8988T (cell line): Measurements from ENCODE around the gene ZNF644.
A peak's percentile ranks its signal among the peaks of the same experiment; 100 is the strongest.
"Not testable (repeated sequence)": the region's sequence is repeated elsewhere in the genome, so short reads cannot be mapped to it uniquely, and the experiment has no call there.

Experiments used
- DNase-seq: peaks from one replicate; pipeline ENCODE4 v3.0.0; 2011

Gene ZNF644

DNA sequence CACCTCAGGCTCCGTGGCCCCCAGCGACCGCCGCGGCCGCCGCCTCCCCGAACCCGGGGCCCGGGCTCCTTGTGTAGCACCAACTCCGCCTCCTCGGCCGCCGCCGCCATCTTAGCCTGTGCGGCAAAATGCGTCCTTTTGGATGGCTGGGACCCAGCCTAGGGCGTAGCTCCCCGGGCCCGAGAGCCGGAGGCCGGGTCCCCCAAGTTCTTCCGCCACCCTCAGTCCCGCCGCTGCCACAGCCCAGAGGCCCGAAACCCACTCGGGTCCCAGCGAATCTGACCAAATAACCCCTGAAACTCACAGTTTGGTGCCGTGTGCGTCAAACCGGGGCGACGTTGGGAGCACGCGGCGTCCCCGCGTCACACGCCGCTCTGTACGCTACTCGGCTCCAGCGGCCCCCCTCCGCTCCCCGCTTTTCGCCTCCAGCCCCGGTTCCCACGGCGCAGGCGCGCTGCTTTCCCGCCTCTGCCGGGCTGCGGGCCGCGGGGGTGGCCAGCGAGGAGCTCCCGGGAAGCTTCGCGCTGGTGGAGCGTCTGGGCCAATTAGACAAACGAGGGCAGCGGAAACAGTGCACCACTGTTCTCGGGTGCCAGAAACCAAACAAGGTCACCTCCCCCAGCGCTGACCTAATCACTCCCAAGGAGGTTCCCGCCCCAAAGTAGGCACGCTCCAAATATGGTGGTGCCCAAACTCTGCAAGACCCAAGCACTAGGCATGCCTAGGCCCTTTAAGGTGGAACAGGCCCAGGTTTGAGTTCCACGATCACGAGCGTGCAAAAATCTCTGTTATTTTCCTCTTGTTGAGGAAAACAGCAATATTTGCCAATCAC, at the start of gene ZNF644:
Gene ZNF644 (minus strand): TSS at position 350 of the 832 bp plus-strand sequence. CDS start 39,682 bp downstream, outside the sequence.
- peak; percentile 82 for DNase-seq

- no peak for DNase-seq
These were observed 48.5 kb upstream of the ZNF644 start for GRCh38 chr1:91070298-91070697.

- DNase-seq, result no peak
These were observed 44.7 kb upstream of the ZNF644 start for GRCh38 chr1:91066538-91066937.

GRCh38 chr1:91065337-91065736, 43.5 kb upstream of the ZNF644 start:
- DNase-seq, result no peak

- DNase-seq, result not testable (repeated sequence)
These were observed 41.6 kb upstream of the ZNF644 start for GRCh38 chr1:91063403-91063802.

DNA sequence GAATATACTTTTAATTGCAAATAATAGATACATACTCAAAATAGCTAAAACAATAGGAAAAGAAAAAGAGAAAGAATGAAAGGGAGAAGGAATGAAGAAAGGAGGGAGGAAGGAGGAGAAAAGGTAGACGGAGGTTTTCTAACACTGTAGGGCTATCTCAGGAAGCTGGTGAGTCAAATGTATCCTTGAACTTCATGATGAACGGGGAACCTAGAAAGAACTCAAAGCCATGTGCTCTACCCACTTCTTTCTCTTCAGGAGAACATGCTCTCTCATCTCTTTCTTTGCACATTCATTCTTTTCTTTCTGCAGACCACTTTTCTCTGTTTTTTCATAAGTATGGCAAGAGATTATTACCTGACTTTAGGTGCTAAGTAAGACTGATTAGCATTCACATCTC, 37.3 kb upstream of the ZNF644 start:
- no peak for DNase-seq

DNA sequence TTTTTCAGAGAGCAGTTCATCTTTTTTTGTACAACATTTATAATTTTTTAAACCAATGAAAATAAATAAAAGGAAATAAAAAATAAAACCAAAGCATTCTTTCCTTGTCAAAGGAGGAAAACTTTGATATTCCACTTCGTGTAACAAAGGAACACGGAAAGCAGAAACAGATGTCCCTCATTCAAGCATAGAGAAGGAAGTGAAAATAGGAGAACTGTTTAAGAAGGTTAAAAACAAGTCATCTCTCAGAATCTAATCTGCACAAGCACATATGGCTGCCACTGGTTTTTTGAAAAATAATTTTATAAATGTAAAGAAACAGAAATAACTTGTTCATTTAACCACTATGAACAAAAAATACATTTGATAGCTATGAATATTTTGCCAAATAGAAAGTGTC, 35.9 kb upstream of the ZNF644 start:
- no peak for DNase-seq

DNA sequence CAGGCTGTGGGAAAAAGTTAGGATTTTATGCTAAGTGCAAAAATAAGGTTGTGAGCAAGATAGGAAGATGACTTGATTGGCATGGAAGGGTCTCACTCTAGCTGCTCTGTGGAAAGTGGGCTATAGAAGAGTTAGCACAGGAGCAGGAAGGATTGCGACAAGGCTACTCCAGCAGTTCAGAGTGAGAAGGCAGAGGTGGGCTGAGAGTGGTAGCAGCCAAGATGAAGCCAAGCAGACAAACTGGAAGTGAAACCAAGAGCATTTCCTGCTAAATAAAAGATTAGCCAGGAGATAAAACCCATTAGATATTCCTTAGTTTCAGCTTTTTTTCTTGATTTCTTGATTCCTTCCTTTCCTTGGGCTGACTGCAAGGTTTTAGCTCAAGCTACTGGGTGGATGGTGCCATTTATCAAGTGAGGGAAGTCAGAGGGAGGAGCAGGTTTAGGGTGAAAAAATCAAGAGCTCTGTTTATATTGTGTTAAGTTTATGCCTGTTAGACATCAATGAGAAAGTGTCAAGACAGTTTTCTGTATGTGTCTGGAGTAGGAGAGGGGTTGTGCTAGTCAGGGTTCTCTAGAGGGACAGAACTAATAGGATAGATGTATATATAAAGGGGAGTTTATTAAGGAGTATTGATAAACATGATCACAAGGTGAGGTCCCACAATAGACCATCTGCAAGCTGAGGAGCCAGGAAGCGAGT, 33.1 kb upstream of the ZNF644 start:
- no peak for DNase-seq

DNA sequence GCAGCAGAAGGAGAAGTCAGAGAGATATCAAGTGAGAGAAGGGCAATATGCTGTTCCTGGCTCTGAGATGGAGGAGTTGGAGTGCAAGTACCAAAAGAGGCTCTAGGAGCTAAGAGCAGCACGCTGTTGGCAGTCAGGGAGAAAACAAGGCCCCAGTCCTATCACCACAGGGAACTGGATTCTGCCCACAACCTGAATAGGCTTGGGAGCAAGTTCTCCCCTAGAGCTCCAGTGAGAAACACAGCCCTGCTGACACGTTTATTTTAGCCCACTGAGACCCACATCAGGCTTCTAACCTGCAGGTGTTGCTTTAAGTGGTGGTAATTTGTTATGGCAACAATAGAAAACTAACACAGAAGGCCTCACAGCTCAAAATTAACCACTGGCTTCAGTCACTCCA, 31.8 kb upstream of the ZNF644 start:
- DNase-seq, result no peak

- DNase-seq, result not testable (repeated sequence)
These were observed 27.7 kb upstream of the ZNF644 start for GRCh38 chr1:91049551-91049950.

DNA sequence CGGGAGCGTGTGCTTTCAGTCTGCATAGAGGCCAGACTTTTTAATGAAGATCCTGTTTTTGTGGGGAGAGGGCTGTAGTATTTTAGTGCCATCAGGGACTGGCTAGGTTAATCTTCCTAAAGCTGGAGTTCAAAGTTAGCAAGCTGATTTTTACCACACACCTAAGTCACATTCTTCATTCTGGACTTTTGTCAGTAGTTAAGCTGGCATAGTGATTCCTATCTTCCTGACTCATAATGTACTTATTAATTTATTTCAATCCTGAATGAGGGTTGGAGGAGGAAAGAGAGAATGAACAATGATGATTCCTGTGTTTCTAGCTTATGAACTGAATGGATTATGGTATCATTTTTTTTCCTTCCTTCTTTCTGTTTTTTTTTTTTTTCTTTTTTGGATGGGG, 24.9 kb upstream of the ZNF644 start:
- DNase-seq, result no peak

DNA sequence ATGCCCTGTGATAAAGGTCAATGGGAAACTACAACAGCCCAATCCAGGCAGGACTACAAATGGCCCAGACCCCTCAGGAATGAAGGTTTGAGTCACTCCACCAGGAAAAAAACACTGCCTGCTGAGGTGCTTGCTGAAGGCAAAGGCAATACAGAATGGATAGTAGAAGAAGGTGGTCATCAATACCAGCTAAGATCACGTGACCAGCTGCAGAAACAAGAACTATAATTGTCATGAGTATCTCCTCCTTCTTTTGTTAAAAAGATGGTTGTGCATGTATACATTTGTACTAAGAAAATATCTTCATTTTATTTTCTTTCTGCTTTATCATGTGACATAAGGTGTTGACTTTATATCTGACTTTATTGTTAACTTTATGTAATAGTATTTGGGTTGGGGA, 23.4 kb upstream of the ZNF644 start:
- DNase-seq, result no peak

DNA sequence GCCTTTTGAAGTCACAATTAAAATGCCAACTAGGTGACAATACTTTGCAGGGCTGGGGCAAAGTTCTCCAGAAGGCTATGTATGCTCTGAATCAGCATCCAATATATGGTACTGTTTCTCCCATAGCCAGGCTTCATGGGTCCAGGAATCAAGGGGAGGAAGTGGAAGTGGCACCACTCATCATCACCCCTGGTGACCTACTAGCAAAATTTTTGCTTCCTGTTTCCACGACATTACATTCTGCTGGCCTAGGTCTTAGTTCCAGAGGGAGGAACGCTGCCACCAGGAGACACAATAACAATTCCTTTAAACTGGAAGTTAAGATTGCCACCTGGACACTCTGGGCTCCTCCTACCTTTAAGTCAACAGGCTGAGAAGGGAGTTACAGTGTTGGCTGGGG, 22.9 kb upstream of the ZNF644 start:
- not testable (repeated sequence) for DNase-seq

GRCh38 chr1:91042372-91042771, 20.5 kb upstream of the ZNF644 start:
- not testable (repeated sequence) for DNase-seq

DNA sequence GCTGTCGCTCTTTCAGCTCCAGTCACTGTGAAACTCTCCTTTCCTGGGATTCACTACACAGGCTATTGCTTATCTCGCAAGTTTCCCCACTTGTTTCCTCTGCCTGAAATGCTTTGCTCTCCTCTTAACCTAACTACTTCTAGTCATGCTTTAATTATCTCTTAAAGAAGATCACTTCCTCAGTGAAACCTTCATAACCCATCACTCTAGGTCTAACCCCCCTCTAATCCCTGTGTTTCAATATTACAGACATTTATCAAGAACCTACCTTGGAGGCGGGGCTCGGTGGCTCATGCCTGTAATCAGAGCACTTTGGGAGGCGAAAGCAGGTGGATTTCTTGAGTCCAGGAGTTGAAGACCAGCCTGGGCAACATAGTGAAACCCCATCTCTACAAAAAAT, 16.7 kb upstream of the ZNF644 start:
- DNase-seq, result no peak

- DNase-seq, result no peak
These were observed 15.3 kb upstream of the ZNF644 start for GRCh38 chr1:91036894-91037829.

GRCh38 chr1:91032349-91032748, 10.5 kb upstream of the ZNF644 start:
- DNase-seq, result no peak

DNA sequence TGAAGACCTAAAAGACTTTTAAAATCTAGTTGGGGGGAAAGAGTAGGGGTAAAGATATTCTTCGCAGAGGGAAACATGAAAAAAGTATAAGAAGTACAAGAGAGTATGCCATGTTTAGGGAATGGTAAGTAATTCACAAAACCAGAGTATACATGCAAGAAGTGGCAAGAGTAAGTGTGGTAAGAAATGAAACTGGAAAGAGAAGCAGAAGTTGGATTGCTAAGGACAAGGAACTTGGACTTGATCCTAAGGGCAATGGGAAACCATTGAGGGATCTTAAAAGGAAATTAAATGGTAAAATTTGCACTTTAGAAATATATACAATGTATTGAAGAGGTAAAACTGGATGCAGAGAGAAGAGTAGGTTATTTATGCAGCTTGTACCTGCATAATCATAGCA, 9.2 kb upstream of the ZNF644 start:
- DNase-seq, result no peak

DNA sequence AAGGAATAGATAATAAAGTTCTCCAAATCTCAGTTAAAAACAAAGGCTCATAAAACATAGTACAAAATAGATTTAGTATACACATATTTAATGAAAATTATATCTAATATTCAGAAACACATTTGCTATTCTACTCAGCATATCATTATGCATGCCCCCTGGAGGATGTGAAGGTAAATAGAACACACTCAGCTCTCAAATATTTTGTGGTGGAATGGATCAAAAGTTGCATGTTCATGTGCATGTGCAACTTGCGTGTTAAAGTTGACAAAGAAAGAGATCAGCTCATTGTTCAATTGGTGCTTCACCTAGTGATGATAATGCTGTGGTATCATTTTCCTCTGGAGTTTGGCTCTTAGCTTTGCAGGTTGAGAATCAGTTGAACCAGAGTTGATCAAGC, 4.9 kb upstream of the ZNF644 start:
- no peak for DNase-seq

- no peak for DNase-seq
These were observed 4.5 kb upstream of the ZNF644 start for GRCh38 chr1:91026320-91026719.

DNA sequence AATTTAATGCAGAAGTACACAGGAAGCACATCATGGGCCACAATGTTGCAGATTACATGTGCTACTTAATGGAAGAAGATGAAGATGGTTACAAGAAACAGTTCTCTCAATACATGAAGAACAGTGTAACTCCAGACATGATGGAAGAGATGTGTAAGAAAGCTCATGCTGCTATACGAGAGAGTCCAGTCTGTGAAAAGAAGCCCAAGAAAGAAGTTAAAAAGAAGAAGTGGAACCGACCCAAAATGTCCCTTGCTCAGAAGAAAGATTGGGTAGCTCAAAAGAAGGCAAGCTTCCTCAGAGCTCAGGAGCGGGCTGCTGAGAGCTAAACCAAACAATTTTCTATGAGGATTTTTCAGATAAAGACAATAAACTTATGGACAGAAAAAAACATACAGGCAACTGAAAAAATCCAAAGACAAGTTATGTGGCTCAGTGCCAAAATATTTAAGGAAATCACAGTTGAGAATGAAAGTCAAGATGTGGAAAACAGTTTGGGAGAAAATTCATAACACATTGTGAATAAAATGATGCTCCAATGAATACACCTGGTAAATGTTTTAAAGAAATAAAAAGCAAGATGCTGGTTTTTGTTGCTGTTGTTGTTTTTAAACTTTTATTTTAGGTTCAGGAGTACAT, 2.8 kb upstream of the ZNF644 start:
- DNase-seq, result no peak

DNA sequence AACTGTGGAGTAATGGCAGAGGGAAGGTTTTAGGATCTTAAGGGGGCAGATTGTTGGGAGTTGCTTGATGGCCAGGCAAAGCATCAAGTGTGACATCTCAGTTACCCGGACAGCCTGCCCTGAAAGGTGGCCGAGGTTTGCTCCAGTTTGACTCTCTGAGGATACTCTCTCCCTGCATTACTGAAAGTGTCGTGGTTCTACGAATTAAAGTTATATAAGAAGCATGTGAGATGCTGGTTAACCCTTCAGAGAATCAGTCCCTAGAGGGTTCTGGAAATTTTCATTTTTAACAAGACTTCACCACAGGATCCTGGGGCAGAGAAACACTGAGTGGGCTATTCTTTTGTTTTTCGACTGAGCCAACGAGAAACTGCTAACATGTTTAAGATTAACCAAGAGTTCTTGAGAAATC, 689 bp upstream of the ZNF644 start:
- no peak for DNase-seq
